ENCODE data around the gene OR56B1. TPM values are rescaled to one million over a fixed set of nuclear protein-coding genes. Genes with fewer than 3 reads are reported as not detected.

The OR56B1 gene
- polyA plus RNA-seq, 1 of the 3 experiments (the other 2 are of a cell fraction), result not detected

GRCh38 chr11:5783255-5783654 lies 47.0 kb downstream of the OR56B1 start, which contains the start of gene OR52N5 (continued):
- TF ChIP-seq FOSL2 (IDR thresholded peaks at IDR 0.05; ENCODE audit: borderline replicate concordance, low read depth), result no peak
- no peak for TF ChIP-seq RFX5 (IDR thresholded peaks at IDR 0.05; ENCODE audit: low read length)
- TF ChIP-seq, protein P1, sequence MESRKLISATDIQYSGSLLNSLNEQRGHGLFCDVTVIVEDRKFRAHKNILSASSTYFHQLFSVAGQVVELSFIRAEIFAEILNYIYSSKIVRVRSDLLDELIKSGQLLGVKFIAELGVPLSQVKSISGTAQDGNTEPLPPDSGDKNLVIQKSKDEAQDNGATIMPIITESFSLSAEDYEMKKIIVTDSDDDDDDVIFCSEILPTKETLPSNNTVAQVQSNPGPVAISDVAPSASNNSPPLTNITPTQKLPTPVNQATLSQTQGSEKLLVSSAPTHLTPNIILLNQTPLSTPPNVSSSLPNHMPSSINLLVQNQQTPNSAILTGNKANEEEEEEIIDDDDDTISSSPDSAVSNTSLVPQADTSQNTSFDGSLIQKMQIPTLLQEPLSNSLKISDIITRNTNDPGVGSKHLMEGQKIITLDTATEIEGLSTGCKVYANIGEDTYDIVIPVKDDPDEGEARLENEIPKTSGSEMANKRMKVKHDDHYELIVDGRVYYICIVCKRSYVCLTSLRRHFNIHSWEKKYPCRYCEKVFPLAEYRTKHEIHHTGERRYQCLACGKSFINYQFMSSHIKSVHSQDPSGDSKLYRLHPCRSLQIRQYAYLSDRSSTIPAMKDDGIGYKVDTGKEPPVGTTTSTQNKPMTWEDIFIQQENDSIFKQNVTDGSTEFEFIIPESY (IDR thresholded peaks at IDR 0.05; ENCODE audit: borderline replicate concordance, low read depth), result no peak

Other genes with a start within 250 kb of the OR56B1 start
- gene OR52D1, start 247.8 kb upstream of the OR56B1 start, polyA plus RNA-seq (2012; rRNA removed), result not detected in 2 replicates
- not detected in 2 replicates for gene UBQLN3, start 226.5 kb upstream of the OR56B1 start, polyA plus RNA-seq (2012; rRNA removed)
- gene UBQLNL, start 219.7 kb upstream of the OR56B1 start, polyA plus RNA-seq (2012; rRNA removed), result 0.03 and 0.10 TPM in 2 replicates
- gene OR52H1, start 187.9 kb upstream of the OR56B1 start, polyA plus RNA-seq (2012; rRNA removed), result not detected in 2 replicates
- gene OR52B6, start 155.6 kb upstream of the OR56B1 start, polyA plus RNA-seq (2012; rRNA removed), result not detected in 2 replicates
- 0.46 and 0.94 TPM in 2 replicates for gene TRIM6, start 139.8 kb upstream of the OR56B1 start, polyA plus RNA-seq (2012; rRNA removed)
- 3.2 and 4.6 TPM in 2 replicates for gene TRIM34, start 111.4 kb upstream of the OR56B1 start, polyA plus RNA-seq (2012; rRNA removed)
- gene TRIM5, start 51.4 kb upstream of the OR56B1 start, polyA plus RNA-seq (2012; rRNA removed), result 22.9 and 29.4 TPM in 2 replicates
- gene TRIM22, start 46.7 kb upstream of the OR56B1 start, polyA plus RNA-seq (2012; rRNA removed), result 47.1 and 80.4 TPM in 2 replicates
- gene OR52N4, start 17.8 kb downstream of the OR56B1 start, polyA plus RNA-seq (2012; rRNA removed), result 0.10 TPM in 1 of 2 replicates, not detected in the other
- gene OR52N5, start 46.9 kb downstream of the OR56B1 start, polyA plus RNA-seq (2012; rRNA removed), result not detected in 2 replicates
- not detected in 2 replicates for gene OR52N1, start 54.8 kb downstream of the OR56B1 start, polyA plus RNA-seq (2012; rRNA removed)
- gene OR52N2, start 72.5 kb downstream of the OR56B1 start, polyA plus RNA-seq (2012; rRNA removed), result not detected in 2 replicates
- not detected in 2 replicates for gene OR52E6, start 105.4 kb downstream of the OR56B1 start, polyA plus RNA-seq (2012; rRNA removed)
- gene OR52E8, start 121.2 kb downstream of the OR56B1 start, polyA plus RNA-seq (2012; rRNA removed), result not detected in 2 replicates
- not detected in 2 replicates for gene OR52E4, start 144.2 kb downstream of the OR56B1 start, polyA plus RNA-seq (2012; rRNA removed)
- not detected in 2 replicates for gene OR52E5, start 156.8 kb downstream of the OR56B1 start, polyA plus RNA-seq (2012; rRNA removed)
- not detected in 2 replicates for gene OR56A3, start 205.8 kb downstream of the OR56B1 start, polyA plus RNA-seq (2012; rRNA removed)
- gene OR56A5, start 232.0 kb downstream of the OR56B1 start, polyA plus RNA-seq (2012; rRNA removed), result not detected in 2 replicates

Data from SK-N-SH (cell line).